ENCODE measurements around the gene WWC1. TPM values are rescaled to one million over a fixed set of nuclear protein-coding genes. Genes with fewer than 3 reads are reported as not detected.
"Not testable (repeated sequence)": the region's sequence is repeated elsewhere in the genome, so short reads cannot be mapped to it uniquely, and the experiment has no call there.

Gene WWC1
- total RNA-seq, 1 experiment from 2014 or later = 3.2 TPM

- no peak for DNase-seq (ENCODE audit: low spot score)
These were observed 5.1 kb upstream of the WWC1 start for GRCh38 chr5:168286386-168286785.

- DNase-seq (ENCODE audit: low spot score) = not testable (repeated sequence)
These were observed 4.6 kb upstream of the WWC1 start for GRCh38 chr5:168286863-168287262.

- DNase-seq (ENCODE audit: low spot score) = no peak
These were observed 4.1 kb upstream of the WWC1 start for GRCh38 chr5:168287362-168287761.

GRCh38 chr5:168288349-168289245 is 2.8 kb upstream of the WWC1 start:
- no peak for DNase-seq (ENCODE audit: low spot score)

GRCh38 chr5:168290902-168291341 is 523 bp upstream of the WWC1 start:
- DNase-seq (ENCODE audit: low spot score) = no peak

- DNase-seq (ENCODE audit: low spot score) = no peak
These were observed 730 bp downstream of the WWC1 start for GRCh38 chr5:168291964-168292785.

GRCh38 chr5:168292786-168293696 is 1.6 kb downstream of the WWC1 start:
- DNase-seq (ENCODE audit: low spot score) = no peak

GRCh38 chr5:168295574-168296201 is 4.2 kb downstream of the WWC1 start:
- peak; percentile 56 for DNase-seq (ENCODE audit: low spot score)

GRCh38 chr5:168296682-168297081 is 5.2 kb downstream of the WWC1 start:
- no peak for DNase-seq (ENCODE audit: low spot score)

- DNase-seq (ENCODE audit: low spot score) = no peak
These were observed 7.5 kb downstream of the WWC1 start for GRCh38 chr5:168298949-168299348.

GRCh38 chr5:168299372-168299771 is 7.9 kb downstream of the WWC1 start:
- no peak for DNase-seq (ENCODE audit: low spot score)

- no peak for DNase-seq (ENCODE audit: low spot score)
These were observed 9.1 kb downstream of the WWC1 start for GRCh38 chr5:168300326-168301182.

GRCh38 chr5:168301593-168302390 is 10.3 kb downstream of the WWC1 start:
- no peak for DNase-seq (ENCODE audit: low spot score)

GRCh38 chr5:168302785-168303184 is 11.3 kb downstream of the WWC1 start:
- no peak for DNase-seq (ENCODE audit: low spot score)

GRCh38 chr5:168303393-168304025 is 12.1 kb downstream of the WWC1 start:
- DNase-seq (ENCODE audit: low spot score) = no peak

GRCh38 chr5:168304349-168304748 is 12.9 kb downstream of the WWC1 start:
- no peak for DNase-seq (ENCODE audit: low spot score)

GRCh38 chr5:168305281-168305680 is 13.8 kb downstream of the WWC1 start:
- DNase-seq (ENCODE audit: low spot score) = no peak

GRCh38 chr5:168307022-168307421 is 15.6 kb downstream of the WWC1 start:
- no peak for DNase-seq (ENCODE audit: low spot score)

Data from H4 (cell line).